A172 (cell line): Measurements from ENCODE around the gene STX4. TPM values are rescaled to one million over a fixed set of nuclear protein-coding genes. Genes with fewer than 3 reads are reported as not detected.
A peak's percentile ranks its signal among the peaks of the same experiment; 100 is the strongest.

Source experiments
- DNase-seq: peaks from one replicate; pipeline ENCODE4 v3.0.0-alpha.2; 2015; ENCODE audit warnings: low spot score
- total RNA-seq: library from RNA; depleted of rRNA; stranded (reverse); fragments of >200 nt; shearing (Covaris generic); gene quantifications from 2 replicates; pipeline ENCODE4 v1.2.3, GENCODE V29; 2014

The STX4 gene
- total RNA-seq, 1 experiment from 2014 or later: 35.2 TPM

DNA sequence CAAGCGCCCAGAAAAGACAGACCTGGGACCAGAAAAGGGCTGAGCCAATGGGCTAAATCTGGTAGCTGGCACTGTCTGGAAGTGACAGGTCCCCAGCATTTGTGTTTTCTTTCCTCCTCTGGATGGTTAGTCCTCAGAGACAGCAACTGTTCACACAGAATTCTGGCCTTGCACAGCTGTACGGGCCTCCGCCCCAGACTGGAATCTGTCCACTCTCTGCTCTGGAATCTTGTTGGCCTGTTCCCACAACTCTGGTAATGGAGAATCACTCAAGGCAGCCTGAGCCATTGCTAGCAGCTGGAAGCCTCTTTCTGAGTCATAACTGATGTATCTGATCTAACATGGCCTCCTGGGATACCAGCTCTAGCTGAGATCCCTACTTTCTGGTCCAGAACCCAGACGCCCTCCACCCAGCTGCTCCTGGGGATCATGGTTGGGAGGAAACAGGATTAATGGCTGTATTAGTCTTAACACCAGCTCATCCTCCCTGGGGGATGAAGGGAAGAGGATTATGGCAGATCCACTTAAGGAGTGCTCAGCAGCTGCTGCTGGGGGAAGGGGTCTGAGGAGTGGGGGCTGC lies 31.6 kb downstream of the STX4 start:
- DNase-seq: peak; percentile 97

DNA sequence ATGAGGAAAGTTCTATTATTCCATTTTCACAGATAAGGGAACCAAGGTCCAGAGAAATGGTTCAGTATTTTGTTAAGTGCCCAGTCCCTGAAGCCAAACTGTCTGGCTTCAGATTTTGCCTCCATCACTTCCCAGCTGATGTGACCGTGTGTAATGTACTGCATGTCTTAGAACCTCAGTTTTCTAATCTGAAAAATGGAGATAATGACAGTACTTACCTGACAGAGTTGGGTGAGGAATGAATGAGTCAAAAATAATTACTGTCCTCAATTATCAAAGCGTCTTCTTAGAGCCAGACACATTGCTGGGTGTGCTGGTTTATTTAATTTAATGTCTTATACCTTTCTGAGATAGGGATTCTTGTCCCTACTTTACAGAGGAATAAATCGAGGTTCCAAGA lies 34.0 kb downstream of the STX4 start:
- DNase-seq: no peak

DNA sequence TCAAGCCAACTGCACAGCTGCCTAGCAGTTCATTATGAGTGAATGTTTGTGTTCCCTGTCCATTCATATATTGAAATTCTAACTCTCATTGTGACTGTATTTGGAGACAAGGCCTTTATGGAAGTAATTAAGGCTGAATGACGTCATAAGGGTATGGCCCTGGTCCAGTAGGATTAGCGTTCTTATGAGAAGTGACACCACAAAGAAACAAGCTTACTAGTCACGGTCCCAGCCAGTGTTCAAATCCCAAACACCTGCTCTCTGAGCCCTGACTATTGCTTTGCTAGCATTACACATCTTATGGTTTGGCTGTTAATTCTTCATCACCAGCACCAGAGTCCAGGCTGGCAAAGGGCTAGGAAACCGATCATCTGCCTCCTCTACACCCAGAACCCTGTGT lies 38.5 kb downstream of the STX4 start:
- DNase-seq: peak; percentile 70

DNA sequence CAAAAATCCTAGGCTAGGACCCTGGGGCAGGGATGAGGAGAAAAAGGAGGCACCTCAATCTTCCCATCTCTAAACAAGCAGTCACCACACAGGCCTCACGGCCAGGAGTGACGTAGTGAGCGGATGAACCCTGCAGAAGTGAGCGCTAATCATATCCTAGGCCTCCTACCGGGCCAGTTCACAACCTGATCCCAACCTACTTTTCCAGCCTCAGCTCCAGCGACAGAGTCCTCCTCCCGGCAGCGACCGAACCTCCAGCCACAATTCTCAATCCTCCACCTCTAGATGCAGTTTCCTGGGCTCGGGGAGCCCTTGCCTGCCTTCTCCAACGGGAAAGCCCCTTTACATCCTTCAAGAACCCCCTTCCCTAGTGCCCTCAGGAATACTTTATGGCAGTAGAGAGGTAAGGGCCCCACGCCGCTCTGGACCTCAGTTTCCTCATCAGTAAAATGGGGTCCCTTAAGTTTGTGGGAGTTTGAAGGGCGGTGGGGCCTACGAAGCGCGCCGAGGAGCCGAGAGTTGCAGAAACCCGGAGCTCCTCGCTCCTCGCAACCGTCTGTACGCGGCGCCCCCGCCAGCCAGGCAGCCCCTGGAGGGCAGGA lies 39.3 kb downstream of the STX4 start:
- DNase-seq: no peak

DNA sequence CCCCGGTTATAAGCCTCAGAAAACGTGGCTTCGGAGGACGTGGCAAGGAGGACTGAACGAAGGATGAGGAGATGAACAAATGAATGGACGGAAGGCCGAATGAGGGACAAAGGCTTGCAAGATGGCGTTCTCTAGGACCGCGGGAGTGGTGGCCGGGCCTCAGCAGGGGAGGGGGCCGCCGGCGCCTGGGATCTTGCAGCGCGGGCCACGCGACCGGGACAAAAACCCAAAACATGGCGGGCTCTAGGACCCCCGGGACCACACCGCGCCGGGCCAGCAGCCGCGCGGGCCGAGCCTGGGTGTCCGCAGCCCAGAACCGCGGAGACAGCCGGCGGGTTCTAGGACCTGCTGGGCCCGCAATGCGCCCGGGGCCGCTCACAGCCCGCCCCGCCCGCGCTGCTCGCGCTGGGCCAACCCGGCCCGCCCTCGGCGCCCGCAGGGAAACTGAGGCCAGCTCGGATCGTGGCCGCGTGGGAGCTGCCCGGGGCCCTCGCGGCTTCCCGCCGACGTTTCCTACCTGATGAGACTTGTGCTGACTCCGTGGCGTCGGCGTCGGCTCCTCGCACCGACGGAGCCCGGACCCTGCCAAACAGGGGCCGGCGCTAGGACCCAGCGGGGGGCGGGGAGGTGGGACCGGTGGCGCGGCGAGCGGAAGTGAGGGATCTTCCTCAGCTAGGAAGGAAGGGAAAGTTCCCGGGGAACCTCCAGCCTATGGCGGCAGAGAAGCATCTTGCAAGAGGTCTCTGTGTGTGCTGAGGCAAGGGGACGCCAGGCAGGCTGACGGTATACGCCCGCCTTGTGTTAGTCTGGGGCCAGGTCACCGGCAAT lies 40.0 kb downstream of the STX4 start:
- DNase-seq: peak; percentile 85

DNA sequence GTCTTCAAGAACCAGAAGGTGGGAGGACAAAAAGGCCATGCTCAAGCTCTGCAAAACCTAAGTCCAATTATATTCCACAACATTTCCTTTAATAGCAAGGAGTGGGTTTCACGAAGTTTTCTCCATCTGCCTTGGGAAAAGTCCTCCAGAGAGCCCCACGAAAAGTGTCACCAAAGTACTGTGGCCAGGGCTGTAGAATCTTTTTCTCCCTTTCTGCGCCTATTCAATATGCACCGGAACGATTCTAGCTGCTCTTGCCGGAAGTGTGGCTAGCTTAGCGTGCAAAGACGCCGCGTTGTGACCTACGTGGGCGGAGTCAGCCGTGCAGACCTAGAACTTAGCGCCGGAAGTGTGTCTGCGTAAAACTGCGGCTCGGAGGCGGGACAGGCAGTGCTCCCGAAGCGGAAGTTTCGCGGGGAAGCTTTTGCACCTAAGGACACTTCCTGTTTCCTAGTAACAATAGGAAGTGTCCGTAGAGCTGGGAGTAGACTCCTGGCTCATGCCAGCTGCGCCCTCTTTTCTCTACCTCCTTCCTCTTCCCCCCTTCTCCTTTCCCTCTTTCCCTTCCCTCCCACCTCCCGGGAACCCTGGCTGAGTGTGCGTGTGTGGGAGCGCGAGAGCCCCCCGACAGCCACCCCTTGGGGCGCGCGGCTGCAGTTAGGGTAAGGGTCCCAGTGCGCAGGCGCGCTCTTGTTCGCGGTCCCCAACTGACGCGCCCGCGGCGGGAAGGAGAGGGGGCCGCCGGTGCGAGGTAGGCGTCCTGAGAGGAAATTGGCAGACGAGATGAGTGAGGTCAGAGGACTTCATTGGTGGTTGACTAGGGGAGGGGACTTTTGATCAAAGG lies 40.8 kb downstream of the STX4 start, which contains the start of the genes ZNF646 and ZNF668:
Gene ZNF646 (plus strand): TSS at position 453 of the 844 bp plus-strand sequence. CDS start 1,903 bp downstream, outside the sequence.
Gene ZNF668 (minus strand): TSS at position 271 of the 844 bp plus-strand sequence. CDS start 9,781 bp downstream, outside the sequence.
- DNase-seq: peak; percentile 99

DNA sequence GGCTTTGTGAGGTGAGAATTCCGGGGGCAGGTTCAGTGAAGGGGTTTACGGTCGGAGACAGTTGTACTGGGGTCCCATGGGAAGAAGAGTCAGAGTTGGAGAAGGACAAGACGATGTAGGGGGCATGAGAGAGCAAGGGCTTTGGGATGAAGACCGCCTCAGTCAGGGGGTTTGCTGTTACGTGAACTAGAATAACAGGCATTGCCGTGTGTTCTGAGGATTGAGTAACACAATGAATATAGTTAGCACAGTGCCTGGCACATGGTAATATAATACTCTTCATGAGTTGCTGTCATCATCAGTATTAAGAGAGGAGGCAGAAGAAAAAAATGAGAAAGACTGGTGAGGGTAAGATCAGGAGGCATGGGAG lies 41.4 kb downstream of the STX4 start:
- no peak for DNase-seq

DNA sequence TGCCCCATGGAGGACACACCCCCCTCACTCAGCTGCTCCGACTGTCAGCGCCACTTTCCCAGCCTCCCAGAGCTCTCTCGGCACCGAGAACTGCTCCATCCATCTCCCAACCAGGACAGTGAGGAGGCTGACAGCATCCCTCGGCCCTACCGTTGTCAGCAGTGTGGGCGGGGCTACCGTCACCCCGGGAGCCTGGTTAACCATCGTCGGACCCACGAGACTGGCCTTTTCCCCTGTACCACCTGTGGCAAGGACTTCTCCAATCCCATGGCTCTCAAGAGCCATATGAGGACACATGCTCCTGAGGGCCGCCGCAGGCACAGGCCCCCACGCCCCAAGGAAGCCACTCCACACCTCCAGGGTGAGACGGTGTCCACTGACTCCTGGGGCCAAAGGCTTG lies 43.0 kb downstream of the STX4 start:
- no peak for DNase-seq

DNA sequence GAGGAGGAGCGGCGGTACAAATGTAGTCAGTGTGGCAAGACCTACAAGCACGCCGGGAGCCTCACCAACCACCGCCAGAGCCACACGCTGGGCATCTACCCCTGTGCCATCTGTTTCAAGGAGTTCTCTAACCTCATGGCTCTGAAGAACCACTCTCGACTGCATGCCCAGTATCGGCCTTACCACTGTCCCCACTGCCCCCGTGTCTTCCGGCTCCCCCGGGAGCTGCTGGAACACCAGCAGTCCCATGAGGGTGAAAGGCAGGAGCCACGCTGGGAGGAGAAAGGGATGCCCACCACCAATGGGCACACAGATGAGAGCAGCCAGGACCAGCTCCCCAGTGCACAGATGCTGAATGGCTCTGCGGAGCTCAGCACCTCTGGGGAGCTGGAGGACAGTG lies 43.7 kb downstream of the STX4 start:
- DNase-seq: no peak

DNA sequence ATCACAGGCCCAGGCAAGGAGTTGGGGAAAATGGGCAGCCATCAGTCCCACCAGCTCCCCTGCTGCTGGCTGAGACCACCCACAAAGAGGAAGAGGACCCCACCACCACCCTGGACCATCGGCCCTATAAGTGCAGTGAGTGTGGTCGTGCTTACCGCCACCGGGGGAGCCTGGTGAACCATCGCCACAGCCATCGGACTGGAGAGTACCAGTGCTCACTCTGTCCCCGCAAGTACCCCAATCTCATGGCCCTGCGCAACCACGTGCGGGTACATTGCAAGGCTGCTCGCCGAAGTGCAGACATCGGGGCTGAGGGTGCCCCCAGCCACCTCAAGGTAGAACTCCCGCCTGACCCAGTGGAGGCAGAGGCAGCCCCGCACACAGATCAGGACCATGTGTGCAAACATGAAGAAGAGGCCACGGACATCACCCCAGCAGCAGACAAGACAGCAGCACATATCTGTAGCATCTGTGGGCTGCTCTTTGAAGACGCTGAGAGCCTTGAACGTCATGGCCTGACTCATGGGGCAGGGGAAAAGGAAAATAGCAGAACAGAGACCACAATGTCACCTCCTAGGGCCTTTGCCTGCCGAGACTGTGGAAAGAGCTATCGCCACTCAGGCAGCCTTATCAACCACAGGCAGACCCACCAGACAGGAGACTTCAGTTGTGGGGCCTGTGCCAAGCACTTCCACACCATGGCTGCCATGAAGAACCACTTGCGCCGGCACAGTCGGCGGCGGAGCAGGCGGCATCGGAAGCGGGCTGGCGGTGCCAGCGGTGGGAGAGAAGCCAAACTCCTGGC lies 44.4 kb downstream of the STX4 start:
- no peak for DNase-seq

DNA sequence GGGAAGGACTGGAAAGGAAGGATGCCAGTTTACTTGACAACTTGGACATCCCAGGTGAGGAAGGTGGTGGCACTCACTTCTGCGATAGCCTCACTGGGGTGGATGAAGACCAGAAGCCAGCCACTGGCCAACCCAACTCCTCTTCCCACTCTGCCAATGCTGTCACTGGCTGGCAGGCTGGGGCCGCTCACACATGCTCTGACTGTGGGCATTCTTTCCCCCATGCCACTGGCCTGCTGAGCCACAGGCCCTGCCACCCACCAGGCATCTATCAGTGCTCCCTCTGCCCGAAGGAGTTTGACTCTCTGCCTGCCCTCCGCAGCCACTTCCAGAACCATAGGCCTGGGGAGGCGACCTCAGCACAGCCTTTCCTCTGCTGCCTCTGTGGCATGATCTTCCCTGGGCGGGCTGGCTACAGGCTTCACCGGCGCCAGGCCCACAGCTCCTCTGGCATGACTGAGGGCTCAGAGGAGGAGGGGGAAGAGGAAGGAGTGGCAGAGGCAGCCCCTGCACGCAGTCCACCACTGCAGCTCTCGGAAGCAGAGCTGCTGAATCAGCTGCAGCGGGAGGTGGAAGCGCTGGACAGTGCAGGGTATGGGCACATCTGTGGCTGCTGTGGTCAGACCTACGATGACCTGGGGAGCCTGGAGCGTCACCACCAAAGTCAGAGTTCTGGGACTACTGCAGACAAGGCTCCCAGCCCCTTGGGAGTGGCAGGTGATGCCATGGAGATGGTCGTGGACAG lies 45.4 kb downstream of the STX4 start:
- DNase-seq: no peak

DNA sequence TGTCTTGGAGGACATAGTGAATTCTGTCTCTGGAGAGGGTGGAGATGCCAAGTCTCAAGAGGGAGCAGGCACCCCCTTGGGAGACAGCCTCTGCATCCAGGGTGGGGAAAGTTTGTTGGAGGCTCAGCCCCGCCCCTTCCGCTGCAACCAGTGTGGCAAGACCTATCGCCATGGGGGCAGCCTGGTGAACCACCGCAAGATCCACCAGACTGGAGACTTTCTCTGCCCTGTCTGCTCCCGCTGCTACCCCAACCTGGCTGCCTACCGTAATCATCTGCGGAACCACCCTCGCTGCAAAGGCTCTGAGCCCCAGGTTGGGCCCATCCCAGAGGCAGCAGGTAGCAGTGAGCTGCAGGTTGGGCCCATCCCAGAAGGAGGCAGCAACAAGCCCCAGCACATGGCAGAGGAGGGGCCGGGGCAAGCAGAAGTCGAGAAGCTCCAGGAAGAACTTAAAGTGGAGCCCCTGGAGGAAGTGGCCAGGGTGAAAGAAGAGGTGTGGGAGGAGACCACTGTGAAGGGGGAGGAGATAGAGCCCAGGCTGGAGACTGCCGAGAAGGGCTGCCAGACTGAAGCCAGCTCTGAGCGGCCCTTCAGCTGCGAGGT lies 46.1 kb downstream of the STX4 start:
- no peak for DNase-seq

DNA sequence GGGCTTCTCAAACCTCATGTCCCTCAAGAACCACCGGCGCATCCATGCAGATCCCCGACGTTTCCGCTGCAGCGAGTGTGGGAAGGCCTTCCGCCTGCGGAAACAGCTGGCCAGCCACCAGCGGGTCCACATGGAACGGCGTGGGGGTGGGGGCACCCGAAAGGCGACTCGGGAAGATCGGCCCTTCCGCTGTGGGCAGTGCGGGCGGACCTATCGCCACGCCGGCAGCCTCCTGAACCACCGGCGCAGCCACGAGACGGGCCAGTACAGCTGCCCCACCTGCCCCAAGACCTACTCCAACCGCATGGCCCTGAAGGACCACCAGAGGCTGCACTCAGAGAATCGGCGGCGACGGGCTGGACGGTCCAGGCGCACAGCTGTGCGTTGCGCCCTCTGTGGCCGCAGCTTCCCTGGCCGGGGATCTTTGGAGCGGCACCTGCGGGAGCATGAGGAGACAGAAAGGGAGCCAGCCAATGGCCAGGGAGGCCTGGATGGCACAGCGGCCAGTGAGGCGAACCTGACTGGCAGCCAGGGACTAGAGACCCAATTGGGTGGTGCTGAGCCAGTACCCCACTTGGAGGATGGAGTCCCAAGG lies 46.8 kb downstream of the STX4 start:
- DNase-seq: no peak

DNA sequence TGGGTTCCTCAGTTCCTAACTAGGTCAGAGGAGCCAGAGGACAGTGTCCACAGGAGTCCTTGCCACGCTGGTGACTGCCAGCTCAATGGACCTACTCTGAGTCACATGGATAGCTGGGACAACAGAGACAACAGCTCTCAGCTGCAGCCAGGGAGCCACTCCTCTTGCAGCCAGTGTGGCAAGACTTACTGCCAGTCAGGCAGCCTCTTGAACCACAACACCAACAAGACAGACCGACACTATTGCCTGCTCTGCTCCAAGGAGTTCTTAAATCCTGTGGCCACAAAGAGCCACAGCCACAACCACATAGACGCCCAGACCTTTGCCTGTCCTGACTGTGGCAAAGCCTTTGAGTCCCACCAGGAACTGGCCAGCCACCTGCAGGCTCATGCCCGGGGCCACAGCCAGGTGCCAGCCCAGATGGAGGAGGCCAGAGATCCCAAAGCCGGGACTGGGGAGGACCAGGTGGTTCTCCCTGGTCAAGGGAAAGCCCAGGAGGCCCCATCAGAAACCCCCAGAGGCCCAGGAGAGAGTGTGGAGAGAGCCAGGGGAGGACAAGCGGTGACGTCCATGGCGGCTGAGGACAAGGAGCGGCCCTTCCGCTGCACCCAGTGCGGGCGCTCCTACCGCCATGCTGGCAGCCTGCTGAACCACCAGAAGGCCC lies 47.5 kb downstream of the STX4 start:
- no peak for DNase-seq

DNA sequence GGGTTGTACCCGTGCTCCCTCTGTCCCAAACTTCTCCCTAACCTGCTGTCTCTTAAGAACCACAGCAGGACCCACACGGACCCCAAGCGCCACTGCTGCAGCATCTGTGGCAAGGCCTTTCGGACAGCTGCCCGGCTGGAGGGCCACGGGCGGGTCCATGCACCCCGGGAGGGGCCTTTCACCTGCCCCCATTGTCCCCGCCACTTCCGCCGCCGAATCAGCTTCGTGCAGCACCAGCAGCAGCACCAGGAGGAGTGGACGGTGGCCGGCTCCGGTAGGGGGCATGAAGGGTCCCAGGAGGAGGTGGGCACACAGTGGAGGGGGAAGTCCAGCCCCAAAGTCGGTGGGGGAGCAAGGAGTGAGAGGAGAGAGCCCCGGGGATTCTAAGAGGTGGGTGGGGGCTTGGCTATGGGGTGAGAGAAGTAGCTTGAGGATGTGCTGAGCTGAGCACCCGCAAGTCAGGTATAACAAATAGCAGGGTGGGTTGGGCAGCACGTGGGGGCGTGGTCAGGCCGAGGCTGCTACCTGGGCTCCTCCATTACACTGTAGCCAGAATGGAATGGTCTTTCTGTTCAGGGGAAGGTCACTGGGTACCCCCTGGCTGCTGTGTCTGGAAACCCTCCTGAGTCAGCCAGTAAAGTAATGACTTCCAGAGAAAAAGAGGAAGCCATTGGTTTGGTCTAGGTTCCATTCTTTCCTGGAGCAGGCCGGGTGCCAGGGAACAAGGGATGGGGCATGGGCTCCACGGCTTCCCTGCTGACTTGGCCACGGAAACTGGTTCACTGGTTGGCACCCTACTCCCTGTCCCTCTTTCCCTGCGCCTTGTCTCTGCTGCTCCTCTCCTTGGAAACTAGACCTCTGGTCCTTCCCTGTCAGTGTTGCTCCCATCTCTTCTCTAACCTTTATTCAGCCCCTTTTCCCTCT lies 48.3 kb downstream of the STX4 start:
- DNase-seq: no peak

DNA sequence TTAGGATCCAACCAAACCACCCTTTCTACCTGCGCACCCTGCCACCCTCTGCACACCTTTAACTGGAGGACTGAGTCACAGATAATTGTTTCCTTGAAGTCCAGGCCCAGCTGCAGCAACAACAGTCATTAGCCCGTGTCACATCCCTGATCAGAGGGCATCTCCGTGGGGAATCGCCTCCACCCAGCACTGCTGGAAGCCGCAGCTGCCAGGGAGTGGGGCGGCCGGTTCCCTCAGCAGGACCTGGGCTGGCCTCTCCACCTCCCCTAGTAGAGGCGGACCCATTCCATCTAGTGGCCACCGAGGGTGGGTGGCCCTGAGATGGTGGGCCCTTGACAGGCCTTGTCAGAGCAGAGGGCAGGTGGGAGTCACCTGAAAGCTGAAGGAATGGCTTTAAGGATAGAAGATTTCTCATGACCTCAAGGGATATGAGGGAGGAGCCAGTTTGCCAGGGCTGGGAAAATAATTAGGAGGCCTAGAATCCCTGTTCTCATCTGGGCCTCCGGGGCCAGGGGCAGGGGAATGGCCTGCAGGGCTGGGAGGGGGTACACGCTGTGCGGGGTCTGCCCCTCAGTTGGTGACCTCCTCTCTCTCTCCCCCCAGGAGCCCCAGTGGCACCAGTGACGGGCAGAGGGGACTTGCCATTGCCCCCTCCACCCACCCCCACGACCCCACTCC lies 49.1 kb downstream of the STX4 start:
- DNase-seq: no peak

DNA sequence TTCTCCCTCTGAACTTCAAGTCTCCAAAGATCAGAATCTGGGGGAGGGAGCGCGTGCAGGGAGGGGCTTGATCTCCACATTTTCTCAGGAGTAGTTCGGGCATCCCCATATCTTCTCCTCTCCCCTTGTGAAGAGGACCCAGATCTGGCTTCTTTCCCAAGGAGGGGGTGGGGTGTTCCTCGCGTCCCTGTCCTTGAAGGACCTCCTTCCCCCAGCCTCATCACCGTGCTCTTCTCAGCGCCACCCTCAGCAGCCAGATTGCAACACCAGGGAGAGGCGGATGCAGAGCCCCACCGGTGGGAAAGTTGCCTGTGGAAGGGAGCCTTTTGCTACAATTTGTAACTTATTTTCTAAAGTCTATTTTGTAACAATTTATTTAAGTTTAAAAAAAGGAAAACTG lies 49.7 kb downstream of the STX4 start:
- no peak for DNase-seq
